ENCODE results near the gene MICAL2.

GRCh38 chr11:12186701-12187100, 76.3 kb downstream of the MICAL2 start:
- TF ChIP-seq CTCF (IDR thresholded peaks at IDR 0.05) (no peak), POLR2A (IDR thresholded peaks at IDR 0.05; ENCODE audit: low read depth) (no peak), POLR2AphosphoS5 (IDR thresholded peaks at IDR 0.05) (no peak), EP300 (IDR thresholded peaks at IDR 0.05) (no peak)

Data from esophagus muscularis mucosa (tissue), 4 donors.